Activated CD4-positive, alpha-beta T cell treated with anti-CD3 and anti-CD28 coated beads, Interleukin-2, amount 50 U/mL, for 48 hours (primary cell): ENCODE results near the gene ZNF774.
A peak's percentile ranks its signal among the peaks of the same experiment; 100 is the strongest.
"Not testable (repeated sequence)": the region's sequence is repeated elsewhere in the genome, so short reads cannot be mapped to it uniquely, and the experiment has no call there.

Experiments
- DNase-seq, 2 experiments: peaks; one replicate each; pipeline ENCODE4 v3.0.0-alpha.2; 2020

Gene ZNF774

DNA sequence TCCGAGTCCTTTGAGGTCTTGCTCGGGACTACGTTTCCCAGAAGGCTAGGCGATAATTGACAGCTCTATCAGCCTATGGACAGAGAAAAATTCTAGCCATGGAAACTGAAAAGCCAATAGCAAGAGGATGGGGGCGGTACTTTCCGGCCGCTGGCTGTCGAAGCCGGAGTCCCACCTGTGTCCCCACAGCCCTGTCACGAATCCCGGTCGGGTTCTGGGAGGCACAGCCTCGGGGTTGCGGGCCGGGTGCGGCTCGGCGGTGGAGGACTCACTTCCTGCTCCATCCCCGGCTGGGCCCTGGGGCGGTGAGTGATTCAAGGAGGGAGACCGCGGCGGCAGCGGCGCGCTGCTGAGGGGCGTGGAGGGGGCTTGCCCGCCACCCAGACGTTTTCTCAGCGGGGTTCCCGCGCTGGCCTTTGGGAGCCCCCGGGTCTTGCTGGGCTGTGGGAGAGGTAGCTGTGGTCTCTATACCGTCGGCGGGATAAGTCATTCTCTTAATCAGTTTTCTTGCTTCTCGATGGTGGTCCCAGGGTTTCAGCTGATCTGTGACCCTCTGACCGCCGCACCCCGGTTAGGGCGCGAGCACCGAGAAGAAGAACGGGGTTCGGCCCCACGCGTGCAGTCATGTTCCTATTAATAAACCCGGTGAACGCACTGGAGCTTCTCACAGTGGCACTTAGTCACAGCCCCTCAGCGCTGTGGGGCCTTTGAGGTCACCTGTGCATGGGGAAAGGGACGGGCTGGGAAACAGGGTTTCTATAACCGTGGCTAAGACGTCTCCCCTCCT is at the start of gene ZNF774:
TSS of gene ZNF774 (plus strand) at position 178 of the 787 bp plus-strand sequence. CDS start 2,377 bp downstream, outside the sequence.
- DNase-seq = peak; percentile 90 to 92

DNA sequence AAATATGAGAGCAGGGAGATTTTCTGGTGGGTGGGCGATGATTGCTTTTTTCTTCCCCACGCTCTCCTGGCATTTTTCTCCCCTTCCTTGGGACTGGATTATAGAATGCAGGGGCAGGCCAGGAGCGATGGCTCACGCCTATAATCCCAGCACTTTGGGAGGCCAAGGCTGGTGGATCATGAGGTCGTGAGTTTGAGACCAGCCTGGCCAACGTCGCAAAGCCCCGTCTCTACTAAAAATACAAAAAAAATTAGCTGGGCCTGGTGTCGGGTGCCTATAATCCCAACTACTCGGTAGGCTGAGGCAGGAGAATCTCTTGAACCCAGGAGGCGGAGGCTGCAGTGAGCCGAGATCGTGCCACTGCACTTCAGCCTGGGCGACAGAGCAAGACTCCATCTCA is 46.7 kb upstream of the ZNF774 start:
- DNase-seq = not testable (repeated sequence)

DNA sequence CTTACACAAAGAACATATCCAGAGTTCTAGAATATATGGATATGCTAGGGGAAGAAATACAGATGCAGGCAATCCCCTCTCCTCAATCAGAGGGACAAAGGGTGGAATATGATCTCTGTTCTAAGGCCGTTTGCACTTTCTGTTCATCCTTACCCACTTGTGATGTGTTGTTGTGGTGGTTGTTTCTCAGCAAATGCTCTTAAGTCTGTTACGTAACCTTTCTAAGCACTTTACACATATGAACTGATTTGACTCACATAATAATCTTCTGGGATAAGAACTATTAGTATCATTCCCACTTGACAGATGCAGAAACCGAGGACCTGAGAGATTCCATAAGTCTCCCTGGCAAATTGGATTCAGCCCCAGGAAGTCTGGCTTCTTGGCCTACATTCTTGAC is 46.2 kb upstream of the ZNF774 start:
- no peak for DNase-seq

DNA sequence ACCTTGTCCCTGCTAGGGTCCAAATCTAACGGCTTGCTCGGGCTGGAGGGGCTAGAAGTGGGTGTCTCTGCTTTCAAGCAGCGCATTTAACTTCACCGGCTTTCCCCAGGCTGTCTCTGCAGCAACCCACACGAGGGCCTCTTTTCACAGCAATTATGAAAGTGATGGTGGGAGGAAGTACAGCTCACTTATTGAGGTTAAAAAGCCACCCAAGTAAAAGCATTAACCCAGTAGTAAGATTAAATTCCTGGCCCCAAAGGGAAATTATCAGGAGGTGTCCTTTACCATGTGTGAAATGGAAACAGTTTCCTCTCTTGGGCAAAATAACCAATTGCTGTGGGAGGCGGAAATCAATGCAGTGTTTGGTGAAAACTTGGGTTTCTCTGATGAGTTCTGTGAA is 45.5 kb upstream of the ZNF774 start:
- DNase-seq = peak; percentile 34 to 54

GRCh38 chr15:90307661-90308060 is 44.4 kb upstream of the ZNF774 start:
- DNase-seq = no peak

- no peak for DNase-seq
Observed at GRCh38 chr15:90309020-90309419, 43.1 kb upstream of the ZNF774 start.

DNA sequence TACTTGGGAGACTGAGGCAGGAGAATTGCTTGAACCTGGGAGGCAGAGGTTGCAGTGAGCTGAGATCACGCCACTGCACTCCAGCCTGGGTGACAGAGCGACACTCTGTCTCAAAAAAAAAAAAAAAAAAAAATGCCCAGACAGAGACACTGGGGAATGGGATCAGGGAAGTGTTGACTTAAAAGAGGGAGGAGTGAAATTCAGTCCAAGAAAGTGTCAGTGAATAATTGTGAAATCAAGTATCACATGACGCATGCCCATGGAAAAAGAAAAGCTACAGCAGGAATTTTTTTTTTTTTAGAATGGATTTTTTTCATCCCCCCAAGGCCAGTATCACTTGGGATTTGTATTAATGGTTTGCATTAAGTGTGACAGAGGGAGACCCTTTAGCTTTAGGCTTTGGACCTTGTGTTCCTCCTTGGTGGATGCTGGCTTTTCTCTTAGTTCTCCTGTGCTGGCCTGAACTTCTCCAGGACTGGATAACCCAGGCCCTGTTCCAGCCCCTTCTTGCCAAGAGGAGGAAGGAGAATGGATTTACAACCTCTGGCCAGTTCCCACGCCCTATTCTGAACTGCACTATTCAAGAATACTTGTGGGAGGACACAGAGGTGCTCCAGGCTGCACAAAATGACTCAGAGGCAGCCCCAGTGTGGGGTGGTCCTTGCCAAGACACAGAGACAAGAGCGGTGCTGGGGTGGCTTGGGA is 36.7 kb upstream of the ZNF774 start:
- no peak for DNase-seq

DNA sequence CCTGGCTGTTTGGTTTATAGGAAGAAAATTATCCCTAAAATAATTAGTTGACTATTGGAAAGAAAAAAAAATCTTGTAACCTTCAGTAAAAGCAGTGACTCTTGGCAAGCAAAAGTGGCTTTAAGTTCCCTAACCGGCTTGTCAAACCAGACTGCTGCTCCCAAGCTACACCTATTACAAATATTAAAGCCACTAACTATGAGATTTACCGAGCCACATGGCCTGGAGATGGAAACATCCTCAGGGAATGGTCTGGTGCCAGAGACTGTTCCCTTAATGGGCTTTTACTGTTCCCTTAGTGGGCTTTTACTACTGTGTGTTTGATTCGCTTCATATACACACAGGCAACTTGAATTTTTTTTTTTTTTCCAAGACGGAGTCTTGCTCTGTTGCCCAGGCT is 35.9 kb upstream of the ZNF774 start:
- no peak for DNase-seq

DNA sequence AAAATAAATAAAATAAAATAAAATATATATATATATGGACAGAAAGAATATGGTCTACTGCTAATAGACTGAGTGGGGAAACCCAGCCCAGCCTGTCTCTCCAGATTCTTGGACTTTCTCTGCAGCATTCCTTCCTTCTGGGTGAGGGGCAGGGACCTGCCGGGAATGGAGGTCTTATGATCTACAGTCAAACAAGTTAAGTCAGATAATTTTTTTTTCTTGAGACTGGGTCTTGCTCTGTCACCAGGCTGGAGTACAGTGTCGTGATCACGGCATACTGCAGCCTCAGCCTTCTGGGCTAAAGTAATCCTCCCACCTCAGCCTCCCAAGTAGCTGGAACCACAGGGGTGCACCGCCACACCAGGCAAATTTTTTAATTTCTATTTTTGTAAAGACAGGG is 33.5 kb upstream of the ZNF774 start:
- no peak for DNase-seq

DNA sequence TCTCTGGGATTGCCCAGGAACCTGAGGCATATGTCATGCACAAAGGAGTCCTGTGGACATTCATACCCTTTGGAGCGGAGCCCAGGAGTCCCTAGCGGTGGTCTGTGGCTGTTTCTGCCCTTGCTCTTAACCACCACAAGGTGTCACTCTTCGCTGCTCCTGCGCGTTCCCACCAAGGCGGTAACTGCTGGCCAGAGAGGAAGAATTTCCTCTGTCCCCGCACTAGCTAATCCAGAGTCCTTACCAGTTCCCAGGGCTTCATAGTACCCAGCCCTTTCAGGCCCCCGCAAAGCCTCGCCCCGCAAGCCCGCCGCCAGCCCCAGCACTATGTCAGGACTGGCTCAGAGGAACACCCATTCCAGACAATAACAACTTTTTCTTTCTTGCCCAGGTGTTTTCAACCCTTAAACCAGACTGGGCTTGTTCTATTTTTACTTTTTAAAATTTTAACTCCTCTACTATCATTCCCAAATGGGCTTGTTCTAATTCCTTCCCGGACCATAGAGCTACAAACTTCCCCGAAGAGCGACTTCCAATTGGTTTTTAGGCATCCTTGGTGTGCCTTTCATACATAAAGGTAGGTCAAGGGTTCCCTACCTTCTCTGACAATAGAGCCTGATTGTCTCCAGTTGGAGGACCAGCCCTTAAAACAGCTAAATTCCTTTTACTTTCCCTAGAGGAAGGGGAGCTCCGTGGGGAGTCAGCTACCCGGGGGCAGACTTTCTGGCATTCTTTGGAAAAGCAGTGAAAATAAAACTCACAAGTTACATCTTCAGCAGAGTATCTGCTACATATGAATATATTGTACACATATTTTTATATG is 31.8 kb upstream of the ZNF774 start:
- peak; percentile 61 to 71 for DNase-seq

GRCh38 chr15:90320885-90321278 is 31.2 kb upstream of the ZNF774 start:
- no peak for DNase-seq

DNA sequence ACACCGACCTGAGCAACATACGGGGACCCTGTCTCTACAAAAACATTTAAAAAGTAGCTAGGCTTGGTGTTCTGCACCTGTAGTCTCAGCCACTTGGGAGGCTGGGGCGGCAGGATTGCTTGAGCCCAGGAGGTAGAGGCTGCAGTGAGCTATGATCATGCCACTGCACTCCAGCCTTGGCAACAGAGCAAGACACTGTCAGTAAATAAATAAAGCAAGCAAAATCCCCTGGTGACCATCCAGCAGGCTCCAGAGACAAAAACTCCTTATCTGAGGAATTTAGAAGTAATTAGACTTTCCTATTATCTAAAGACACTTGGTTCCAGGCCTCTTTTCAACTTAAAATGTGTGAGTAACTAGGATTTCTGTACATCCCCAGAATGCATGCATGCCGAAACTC is 29.5 kb upstream of the ZNF774 start:
- DNase-seq = no peak

GRCh38 chr15:90325726-90326125 is 26.4 kb upstream of the ZNF774 start:
- DNase-seq = no peak

- DNase-seq = no peak
Observed at GRCh38 chr15:90326441-90326840, 25.6 kb upstream of the ZNF774 start.

DNA sequence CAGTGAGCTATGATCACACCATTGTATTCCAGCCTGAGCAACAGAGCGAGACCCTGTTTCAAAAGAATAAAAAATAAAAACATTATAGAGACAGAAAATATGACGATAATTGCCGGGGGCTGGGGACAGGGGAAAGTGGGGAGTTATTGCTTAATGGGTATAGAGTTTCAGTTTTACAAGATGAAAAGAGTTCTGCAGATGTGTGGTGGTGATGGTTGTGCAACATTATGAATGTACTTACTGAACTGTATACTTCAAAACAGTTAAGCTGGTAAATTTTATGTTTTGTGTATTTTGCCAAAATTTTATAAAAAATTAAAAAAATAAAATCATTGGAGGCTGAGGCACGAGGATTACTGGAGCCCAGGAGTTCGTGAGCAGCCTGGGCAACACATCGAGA is 24.8 kb upstream of the ZNF774 start:
- no peak for DNase-seq

- DNase-seq = no peak
Observed at GRCh38 chr15:90334304-90334731, 17.8 kb upstream of the ZNF774 start.

DNA sequence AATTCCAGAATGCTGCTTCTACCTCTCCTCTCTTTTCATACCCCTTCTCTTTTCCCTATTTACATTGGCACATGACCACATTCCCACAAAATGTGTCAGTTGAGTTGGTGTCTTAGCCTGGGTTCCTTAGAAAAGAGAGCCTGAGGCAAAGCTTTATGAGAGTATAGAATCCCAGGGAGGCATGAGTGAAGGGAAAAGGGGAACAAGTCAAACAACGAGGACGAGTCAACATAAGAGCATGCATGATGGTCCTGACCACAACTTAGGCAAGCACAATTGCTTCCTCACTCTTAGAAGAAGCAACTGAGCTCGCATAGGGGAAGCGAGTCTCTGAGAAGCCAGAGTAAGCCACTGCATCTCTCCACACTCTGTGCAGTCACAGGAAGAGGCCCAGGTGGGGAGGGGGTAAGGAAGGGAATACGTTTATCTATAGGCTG is 15.4 kb upstream of the ZNF774 start:
- no peak for DNase-seq

GRCh38 chr15:90337256-90337655 is 14.8 kb upstream of the ZNF774 start:
- DNase-seq = no peak

DNA sequence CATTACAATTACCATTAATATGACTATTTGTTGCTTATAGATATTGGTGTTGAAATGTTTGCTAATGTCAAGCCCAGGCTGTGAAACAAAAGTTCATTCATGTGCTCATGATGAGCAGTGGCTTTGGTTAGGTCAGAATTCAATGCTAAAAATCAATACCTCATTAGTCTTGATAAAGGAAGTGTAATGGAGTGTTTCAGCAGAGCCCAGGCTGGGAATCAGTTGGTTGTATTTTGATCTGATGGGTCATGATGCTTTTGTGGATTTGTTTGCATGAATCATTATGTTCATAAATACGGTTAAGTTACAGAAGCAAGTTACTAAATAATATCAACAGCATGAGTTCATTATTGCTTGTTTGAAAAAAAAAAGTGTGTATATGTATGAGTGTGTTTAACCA is 13.6 kb upstream of the ZNF774 start:
- no peak for DNase-seq

DNA sequence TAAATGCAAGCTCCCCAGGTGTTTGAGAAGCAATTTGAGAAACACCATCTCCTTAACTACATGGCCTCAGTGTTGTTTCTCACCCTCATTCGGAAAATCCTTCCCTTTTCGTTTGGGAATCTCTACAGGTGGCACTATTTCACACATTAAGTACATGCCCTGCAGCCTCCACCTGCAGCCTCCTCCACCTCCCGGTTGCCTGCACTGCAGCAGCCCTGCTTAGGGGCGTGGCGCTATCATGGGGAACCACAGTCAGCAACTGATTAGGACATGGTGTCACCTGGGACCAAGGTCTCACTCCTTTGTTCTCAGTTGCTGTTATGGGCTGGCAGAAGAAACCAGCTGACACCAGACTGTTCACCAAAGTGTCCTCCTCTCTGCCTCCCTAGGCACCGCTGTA is 11.7 kb upstream of the ZNF774 start:
- DNase-seq = no peak

GRCh38 chr15:90343302-90343790 is 8.7 kb upstream of the ZNF774 start:
- no peak for DNase-seq

DNA sequence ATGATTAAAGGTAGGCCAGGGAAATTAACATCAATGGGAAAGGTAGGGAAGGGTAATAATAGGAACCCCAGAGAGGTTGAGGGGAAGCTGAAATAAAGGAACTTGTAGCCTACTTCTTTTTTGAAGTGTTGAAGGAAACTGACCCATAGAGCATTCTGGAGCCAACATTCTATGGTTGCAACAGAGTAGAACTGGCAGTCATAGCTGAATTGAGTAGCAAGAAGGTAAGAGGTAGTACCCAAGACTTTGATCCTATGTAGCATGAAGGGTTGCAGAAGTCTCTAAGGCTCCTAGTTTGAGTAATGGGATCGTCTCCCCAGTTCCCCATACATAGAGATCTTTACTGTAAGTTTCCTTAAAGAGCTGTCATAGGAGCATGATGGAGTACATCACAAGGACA is 7.4 kb upstream of the ZNF774 start:
- DNase-seq = no peak

- DNase-seq = no peak
Observed at GRCh38 chr15:90345857-90346256, 6.2 kb upstream of the ZNF774 start.
